Mesendoderm (in vitro differentiated cells): Measurements from ENCODE around the gene GCM1.

Experiments
- DNase-seq: peaks from one replicate; pipeline ENCODE4 v3.0.0; 2013
- H2AK5ac ChIP-seq: 2 replicates; pipeline ENCODE4 v1.6.1; 2013; ENCODE audit warnings: low read length, inconsistent platforms
- H2BK120ac ChIP-seq: 2 replicates; pipeline ENCODE4 v1.6.1; 2013; ENCODE audit warnings: low read depth, mild to moderate bottlenecking, low read length, moderate library complexity, mixed read lengths
- H2BK15ac ChIP-seq: replicated peaks from 2 replicates; pipeline ENCODE4 v1.6.1; 2013; ENCODE audit warnings: low read depth, mild to moderate bottlenecking, moderate library complexity
- H2BK5ac ChIP-seq: 2 replicates; pipeline ENCODE4 v1.6.1; 2013; ENCODE audit warnings: low read length, inconsistent platforms
- H3K18ac ChIP-seq: 2 replicates; pipeline ENCODE4 v1.6.1; 2013; ENCODE audit warnings: mild to moderate bottlenecking, low read length, mixed read lengths
- H3K23ac ChIP-seq: one replicate; pipeline ENCODE4 v1.6.1; 2013; ENCODE audit warnings: low read length
- H3K27ac ChIP-seq: 2 replicates; pipeline ENCODE4 v1.5.1; 2013; ENCODE audit warnings: low read depth, mild to moderate bottlenecking, inconsistent platforms, low read length, moderate library complexity
- H3K27me3 ChIP-seq: 2 replicates; pipeline ENCODE4 v1.6.1; 2013; ENCODE audit warnings: low read length, control low read depth, mild to moderate bottlenecking, inconsistent platforms; ENCODE audit not compliant: insufficient read depth, poor library complexity
- H3K36me3 ChIP-seq: 2 replicates; pipeline ENCODE4 v1.6.1; 2013; ENCODE audit warnings: low read length, inconsistent platforms; ENCODE audit not compliant: control insufficient read depth, insufficient read depth
- H3K4ac ChIP-seq: one replicate; pipeline ENCODE4 v1.6.1; 2013; ENCODE audit warnings: low read depth, mild to moderate bottlenecking, low read length, moderate library complexity
- H3K4me1 ChIP-seq: 2 replicates; pipeline ENCODE4 v1.6.1; 2013; ENCODE audit warnings: low read depth, low read length, inconsistent platforms; ENCODE audit not compliant: control insufficient read depth
- H3K4me2 ChIP-seq: 2 replicates; pipeline ENCODE4 v1.6.1; 2013; ENCODE audit warnings: low read length
- H3K4me3 ChIP-seq: 2 replicates; pipeline ENCODE4 v1.5.1; 2013; ENCODE audit warnings: mild to moderate bottlenecking, low read length
- H3K56ac ChIP-seq: one replicate; pipeline ENCODE4 v1.6.1; 2013; ENCODE audit warnings: low read length
- H3K79me1 ChIP-seq: 2 replicates; pipeline ENCODE4 v1.6.1; 2013; ENCODE audit warnings: low read length, inconsistent platforms
- H3K79me2 ChIP-seq: 2 replicates; pipeline ENCODE4 v1.6.1; 2013; ENCODE audit warnings: mild to moderate bottlenecking, low read length; ENCODE audit not compliant: control insufficient read depth, insufficient read depth
- H3K9ac ChIP-seq: 2 replicates; pipeline ENCODE4 v1.6.1; 2013; ENCODE audit warnings: low read length, inconsistent platforms
- H4K5ac ChIP-seq: one replicate; pipeline ENCODE4 v1.6.1; 2013; ENCODE audit warnings: low read length
- H4K8ac ChIP-seq: one replicate; pipeline ENCODE4 v1.6.1; 2013; ENCODE audit warnings: low read depth, mild to moderate bottlenecking, control low read depth, low read length, moderate library complexity
- WGBS: extraction: QIAGEN DNeasy Blood & Tissue Kit; methylation state at CpG from one replicate; pipeline ENCODE4 v1.1.7; 2013; ENCODE audit warnings: low lambda C conversion rate, missing lambda C conversion rate; ENCODE audit not compliant: insufficient coverage; ENCODE audit errors: extremely low coverage; 5-methylcytosine and 5-hydroxymethylcytosine counted together

The GCM1 gene

GRCh38 chr6:53134601-53135235, 13.9 kb downstream of the GCM1 start:
- WGBS = no CpG with 5 or more reads among the region's 8 CpGs
- no peak overlapping the region for H3K23ac ChIP-seq
- H2BK5ac ChIP-seq = no peak overlapping the region
- no peak overlapping the region for H3K4ac ChIP-seq
- no peak overlapping the region for H3K18ac ChIP-seq
- H3K4me1 ChIP-seq = no peaks in the 10 kb centered on the region
- no peak overlapping the region for H3K4me3 ChIP-seq
- H2BK15ac ChIP-seq = no peak overlapping the region
- H2AK5ac ChIP-seq = no peak overlapping the region
- no peaks in the 10 kb centered on the region for H3K79me2 ChIP-seq
- no peak overlapping the region for H4K8ac ChIP-seq
- no peaks in the 10 kb centered on the region for H3K79me1 ChIP-seq
- H3K36me3 ChIP-seq = no peaks in the 10 kb centered on the region
- H3K4me2 ChIP-seq = no peak overlapping the region
- H3K27ac ChIP-seq = no peak overlapping the region
- DNase-seq = peak; percentile 78
- H4K5ac ChIP-seq = no peak overlapping the region
- H3K56ac ChIP-seq = no peak overlapping the region
- no peak overlapping the region for H2BK120ac ChIP-seq
- no peaks in the 10 kb centered on the region for H3K27me3 ChIP-seq
- H3K9ac ChIP-seq = no peak overlapping the region

GRCh38 chr6:53133961-53134360, 14.7 kb downstream of the GCM1 start:
- no CpG with 5 or more reads among the region's 16 CpGs for WGBS
- Histone ChIP-seq H3K9ac (no peak overlapping the region), H3K4ac (no peak overlapping the region), H3K27me3 (no peaks in the 10 kb centered on the region), H3K18ac (no peak overlapping the region), H3K27ac (no peak overlapping the region), H2BK15ac (no peak overlapping the region), H4K8ac (no peak overlapping the region), H2BK5ac (no peak overlapping the region), H3K79me1 (no peaks in the 10 kb centered on the region), H2AK5ac (no peak overlapping the region), H4K5ac (no peak overlapping the region), H3K4me3 (no peak overlapping the region), H3K79me2 (no peaks in the 10 kb centered on the region), H3K4me1 (no peaks in the 10 kb centered on the region), H3K4me2 (no peak overlapping the region), H2BK120ac (no peak overlapping the region), H3K36me3 (no peaks in the 10 kb centered on the region), H3K56ac (no peak overlapping the region), H3K23ac (no peak overlapping the region)
- no peak for DNase-seq

- Histone ChIP-seq H3K4ac (no peak overlapping the region), H2AK5ac (no peak overlapping the region), H3K18ac (no peak overlapping the region), H3K56ac (no peak overlapping the region), H2BK5ac (no peak overlapping the region), H3K79me1 (no peaks in the 10 kb centered on the region), H2BK15ac (no peak overlapping the region), H3K27ac (no peak overlapping the region), H3K36me3 (no peaks in the 10 kb centered on the region), H4K8ac (no peak overlapping the region), H3K9ac (no peak overlapping the region), H3K4me3 (no peak overlapping the region), H4K5ac (no peak overlapping the region), H3K4me2 (no peak overlapping the region), H3K4me1 (no peaks in the 10 kb centered on the region), H3K23ac (no peak overlapping the region), H3K79me2 (no peaks in the 10 kb centered on the region), H3K27me3 (no peaks in the 10 kb centered on the region), H2BK120ac (no peak overlapping the region)
- DNase-seq = peak; percentile 55
- no CpG with 5 or more reads among the region's 6 CpGs for WGBS
Observed at GRCh38 chr6:53130569-53131290, 17.9 kb downstream of the GCM1 start.

- no peak overlapping the region for H4K8ac ChIP-seq
- no peak overlapping the region for H3K18ac ChIP-seq
- no peak overlapping the region for H2BK15ac ChIP-seq
- H3K4me3 ChIP-seq = no peak overlapping the region
- no peak for DNase-seq
- H3K4me2 ChIP-seq = no peak overlapping the region
- no peak overlapping the region for H4K5ac ChIP-seq
- no peak overlapping the region for H2BK120ac ChIP-seq
- H3K9ac ChIP-seq = no peak overlapping the region
- no peaks in the 10 kb centered on the region for H3K4me1 ChIP-seq
- H3K4ac ChIP-seq = no peak overlapping the region
- H3K79me2 ChIP-seq = no peaks in the 10 kb centered on the region
- no peaks in the 10 kb centered on the region for H3K36me3 ChIP-seq
- H3K23ac ChIP-seq = no peak overlapping the region
- no peak overlapping the region for H2BK5ac ChIP-seq
- H3K27me3 ChIP-seq = no peaks in the 10 kb centered on the region
- H2AK5ac ChIP-seq = no peak overlapping the region
- no peak overlapping the region for H3K27ac ChIP-seq
- no peak overlapping the region for H3K56ac ChIP-seq
- no CpG with 5 or more reads among the region's 5 CpGs for WGBS
- no peaks in the 10 kb centered on the region for H3K79me1 ChIP-seq
Observed at GRCh38 chr6:53128842-53129241, 19.8 kb downstream of the GCM1 start.

- H2BK120ac ChIP-seq = no peak overlapping the region
- H2AK5ac ChIP-seq = no peak overlapping the region
- H2BK15ac ChIP-seq = no peak overlapping the region
- WGBS = no CpG with 5 or more reads among the region's 4 CpGs
- no peak overlapping the region for H3K23ac ChIP-seq
- no peak for DNase-seq
- H4K8ac ChIP-seq = no peak overlapping the region
- no peak overlapping the region for H3K4ac ChIP-seq
- H3K27me3 ChIP-seq = no peaks in the 10 kb centered on the region
- no peak overlapping the region for H3K9ac ChIP-seq
- H3K18ac ChIP-seq = no peak overlapping the region
- H3K79me1 ChIP-seq = no peaks in the 10 kb centered on the region
- H3K4me3 ChIP-seq = no peak overlapping the region
- no peaks in the 10 kb centered on the region for H3K4me1 ChIP-seq
- no peak overlapping the region for H4K5ac ChIP-seq
- no peak overlapping the region for H2BK5ac ChIP-seq
- no peak overlapping the region for H3K27ac ChIP-seq
- H3K56ac ChIP-seq = no peak overlapping the region
- no peaks in the 10 kb centered on the region for H3K79me2 ChIP-seq
- no peak overlapping the region for H3K4me2 ChIP-seq
- H3K36me3 ChIP-seq = no peaks in the 10 kb centered on the region
Observed at GRCh38 chr6:53125276-53125675, 23.4 kb downstream of the GCM1 start.
